ENCODE results near the gene ZNF500. TPM values are rescaled to one million over a fixed set of nuclear protein-coding genes. Genes with fewer than 3 reads are reported as not detected.

ZNF500 gene
- total and polyA plus RNA-seq, 8 donors: 0.45 to 19.3 (median 4.5) TPM

DNA sequence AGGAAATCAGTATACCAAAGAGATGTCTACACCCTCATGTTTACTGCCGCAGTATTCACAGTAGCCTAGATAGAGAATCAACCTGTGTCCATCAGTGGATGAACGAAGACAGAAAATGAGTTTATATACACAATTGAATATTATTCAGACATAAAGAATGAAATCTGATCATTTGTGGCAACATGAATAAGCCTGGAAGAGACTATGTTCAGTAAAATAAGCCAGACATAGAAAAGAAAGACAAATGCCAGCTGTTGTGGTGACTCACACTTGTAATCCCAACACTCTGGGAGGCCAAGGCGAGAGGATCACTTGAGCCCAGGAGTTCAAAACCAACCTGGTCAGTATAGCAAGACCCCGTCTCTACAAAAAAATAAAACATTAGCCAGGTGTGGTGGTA, 57.5 kb downstream of the ZNF500 start:
- Histone ChIP-seq H3K27me3 (no peaks in the 10 kb centered on the region), H3K4me3 (no peak overlapping the region), H3K27ac (no peak overlapping the region), H3K9me3 (no peaks in the 10 kb centered on the region), H3K4me1 (no peaks in the 10 kb centered on the region), H3K36me3 (peaks cover 16 to 95% (median 91%) of the 10 kb centered on the region in 4 donors)
- no peak for DNase-seq
- 90 to 96% (median 92%) methylated on average over 4 of the region's 4 CpGs for WGBS, 5 donors
- TF ChIP-seq POLR2A (IDR thresholded peaks at IDR 0.05) (no peak), EP300 (IDR thresholded peaks at IDR 0.05) (no peak), POLR2AphosphoS5 (IDR thresholded peaks at IDR 0.05) (no peak)
- TF ChIP-seq, protein P1, sequence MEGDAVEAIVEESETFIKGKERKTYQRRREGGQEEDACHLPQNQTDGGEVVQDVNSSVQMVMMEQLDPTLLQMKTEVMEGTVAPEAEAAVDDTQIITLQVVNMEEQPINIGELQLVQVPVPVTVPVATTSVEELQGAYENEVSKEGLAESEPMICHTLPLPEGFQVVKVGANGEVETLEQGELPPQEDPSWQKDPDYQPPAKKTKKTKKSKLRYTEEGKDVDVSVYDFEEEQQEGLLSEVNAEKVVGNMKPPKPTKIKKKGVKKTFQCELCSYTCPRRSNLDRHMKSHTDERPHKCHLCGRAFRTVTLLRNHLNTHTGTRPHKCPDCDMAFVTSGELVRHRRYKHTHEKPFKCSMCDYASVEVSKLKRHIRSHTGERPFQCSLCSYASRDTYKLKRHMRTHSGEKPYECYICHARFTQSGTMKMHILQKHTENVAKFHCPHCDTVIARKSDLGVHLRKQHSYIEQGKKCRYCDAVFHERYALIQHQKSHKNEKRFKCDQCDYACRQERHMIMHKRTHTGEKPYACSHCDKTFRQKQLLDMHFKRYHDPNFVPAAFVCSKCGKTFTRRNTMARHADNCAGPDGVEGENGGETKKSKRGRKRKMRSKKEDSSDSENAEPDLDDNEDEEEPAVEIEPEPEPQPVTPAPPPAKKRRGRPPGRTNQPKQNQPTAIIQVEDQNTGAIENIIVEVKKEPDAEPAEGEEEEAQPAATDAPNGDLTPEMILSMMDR (IDR thresholded peaks at IDR 0.05): no peak
- intact Hi-C loops (cut with DNase I; ENCODE audit: low total_unique reads): no loop called here

DNA sequence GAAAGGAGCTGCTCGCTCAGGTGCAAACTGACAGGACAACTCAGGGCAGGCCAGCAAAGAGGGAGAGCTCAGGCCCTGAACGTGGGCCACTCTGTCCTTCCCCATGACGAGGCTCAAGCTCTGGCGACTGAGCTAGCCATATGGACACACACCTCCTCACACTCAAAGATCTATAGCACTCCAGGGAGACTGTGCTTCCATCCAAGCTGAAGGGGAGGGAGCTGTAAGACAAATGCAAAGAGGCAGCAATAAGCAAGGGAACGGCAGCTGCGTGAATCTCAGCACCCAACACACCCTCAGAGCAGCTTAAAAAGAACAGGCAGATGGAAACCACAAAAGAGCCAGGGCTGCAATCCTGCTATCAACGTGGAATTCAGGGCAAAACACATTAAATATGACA, 60.1 kb downstream of the ZNF500 start:
- Histone ChIP-seq H3K27ac (no peak overlapping the region), H3K27me3 (no peaks in the 10 kb centered on the region), H3K4me1 (peaks cover 0 to 5% (median 3%) of the 10 kb centered on the region in 4 donors), H3K36me3 (peaks cover 11 to 95% (median 89%) of the 10 kb centered on the region in 4 donors), H3K4me3 (no peak overlapping the region), H3K9me3 (no peaks in the 10 kb centered on the region)
- intact Hi-C loops (cut with DNase I; ENCODE audit: low total_unique reads): no loop called here
- 88 to 91% (median 89%) methylated on average over 7 of the region's 7 CpGs for WGBS, 5 donors
- TF ChIP-seq POLR2A (IDR thresholded peaks at IDR 0.05) (no peak), POLR2AphosphoS5 (IDR thresholded peaks at IDR 0.05) (no peak), EP300 (IDR thresholded peaks at IDR 0.05) (no peak)
- TF ChIP-seq, protein P1 (IDR thresholded peaks at IDR 0.05): no peak
- DNase-seq: no peak

DNA sequence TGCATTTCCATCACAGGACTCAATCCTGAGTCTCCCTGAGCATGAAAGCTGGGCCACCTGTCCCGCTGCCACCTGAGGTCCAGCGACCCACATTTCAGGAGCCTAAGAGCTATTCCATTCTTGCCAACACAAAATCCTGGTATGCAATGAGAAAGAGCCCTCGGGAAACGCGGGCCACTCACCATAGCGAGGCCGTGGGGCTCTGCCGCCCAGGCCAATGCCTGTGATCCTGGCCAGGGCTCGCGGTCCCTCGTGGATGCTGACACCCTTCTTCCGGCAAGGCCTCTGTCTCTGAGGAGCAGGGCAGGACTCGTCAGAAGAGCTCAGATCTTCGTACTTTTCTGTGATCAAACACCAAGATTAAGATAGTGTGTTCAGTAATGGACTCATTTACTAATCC, 62.0 kb downstream of the ZNF500 start:
- peaks cover 0 to 19% (median 13%) of the 10 kb centered on the region in 4 donors for H3K4me1 ChIP-seq
- H3K36me3 ChIP-seq: peaks cover 26 to 95% (median 89%) of the 10 kb centered on the region in 4 donors
- H3K27me3 ChIP-seq: no peaks in the 10 kb centered on the region
- H3K27ac ChIP-seq: no peak overlapping the region
- intact Hi-C loops (cut with DNase I; ENCODE audit: low total_unique reads): no loop called here
- no peaks in the 10 kb centered on the region for H3K9me3 ChIP-seq
- no peak for DNase-seq
- H3K4me3 ChIP-seq: no peak overlapping the region
- TF ChIP-seq POLR2A (IDR thresholded peaks at IDR 0.05) (no peak), EP300 (IDR thresholded peaks at IDR 0.05) (no peak), POLR2AphosphoS5 (IDR thresholded peaks at IDR 0.05) (no peak)
- TF ChIP-seq, protein P1 (IDR thresholded peaks at IDR 0.05): no peak
- WGBS, 5 donors: 91 to 98% (median 96%) methylated on average over 14 of the region's 14 CpGs

DNA sequence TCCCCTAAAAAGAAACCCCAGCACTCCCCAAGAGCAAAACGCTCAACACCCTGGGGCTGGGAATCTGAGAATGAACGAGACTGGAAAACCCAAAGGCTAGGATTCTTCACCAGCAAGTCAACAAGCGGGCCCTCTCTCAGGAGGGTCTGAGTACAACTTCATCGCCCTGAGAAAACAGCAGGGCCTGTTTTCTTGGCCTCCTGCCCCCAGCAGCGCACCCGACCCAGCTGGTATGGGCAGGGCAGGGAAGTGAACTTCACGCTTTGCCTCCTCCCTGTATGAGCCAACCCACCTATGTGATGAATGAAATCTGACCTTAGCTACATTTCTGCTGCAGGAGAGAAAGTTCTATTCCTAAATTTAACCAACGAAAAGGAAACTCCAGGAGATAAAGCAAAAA, 62.5 kb downstream of the ZNF500 start:
- intact Hi-C loops (cut with DNase I; ENCODE audit: low total_unique reads): no loop called here
- WGBS, 5 donors: 73 to 83% (median 81%) methylated on average over 8 of the region's 8 CpGs
- H3K27ac ChIP-seq: no peak overlapping the region
- no peak overlapping the region for H3K4me3 ChIP-seq
- no peaks in the 10 kb centered on the region for H3K9me3 ChIP-seq
- no peaks in the 10 kb centered on the region for H3K27me3 ChIP-seq
- H3K4me1 ChIP-seq: peaks cover 0 to 19% (median 13%) of the 10 kb centered on the region in 4 donors
- TF ChIP-seq EP300 (IDR thresholded peaks at IDR 0.05): no peak
- no peak for TF ChIP-seq POLR2AphosphoS5 (IDR thresholded peaks at IDR 0.05)
- peaks cover 28 to 95% (median 89%) of the 10 kb centered on the region in 4 donors for H3K36me3 ChIP-seq
- no peak for DNase-seq

DNA sequence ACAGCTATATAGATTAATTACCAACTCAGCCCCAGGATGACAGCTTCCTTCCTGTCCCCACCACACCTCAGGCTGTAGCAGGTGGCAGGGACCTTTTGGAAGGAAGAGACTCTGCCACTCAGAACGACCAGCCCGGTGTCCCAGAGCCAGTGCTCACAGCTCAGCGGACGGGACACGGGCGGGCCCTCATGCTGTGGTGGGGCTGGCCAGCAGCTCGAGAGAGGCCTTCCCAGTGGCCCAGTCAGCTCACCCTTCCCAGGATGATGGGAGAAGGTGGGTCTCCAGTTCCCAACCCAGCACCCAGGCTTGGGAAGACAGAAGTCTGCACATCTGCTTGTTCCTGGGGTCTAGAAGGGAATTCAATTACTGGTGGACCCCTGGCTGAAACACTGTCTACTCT, 63.1 kb downstream of the ZNF500 start:
- intact Hi-C loops (cut with DNase I; ENCODE audit: low total_unique reads): no loop called here
- peaks cover 34 to 95% (median 89%) of the 10 kb centered on the region in 4 donors for H3K36me3 ChIP-seq
- no peak for TF ChIP-seq POLR2AphosphoS5 (IDR thresholded peaks at IDR 0.05)
- TF ChIP-seq EP300 (IDR thresholded peaks at IDR 0.05): no peak
- no peak for TF ChIP-seq POLR2A (IDR thresholded peaks at IDR 0.05)
- TF ChIP-seq, protein P1 (IDR thresholded peaks at IDR 0.05): no peak
- no peak for DNase-seq
- H3K9me3 ChIP-seq: no peaks in the 10 kb centered on the region
- 83 to 90% (median 88%) methylated on average over 6 to 7 of the region's 7 CpGs for WGBS, 5 donors
- H3K27ac ChIP-seq: no peak overlapping the region
- peaks cover 0 to 19% (median 13%) of the 10 kb centered on the region in 4 donors for H3K4me1 ChIP-seq
- H3K27me3 ChIP-seq: no peaks in the 10 kb centered on the region
- H3K4me3 ChIP-seq: no peak overlapping the region

Measured in stomach (tissue), 9 donors.